Panc1 (cell line): ENCODE data around the gene ZYX. TPM values are rescaled to one million over a fixed set of nuclear protein-coding genes. Genes with fewer than 3 reads are reported as not detected.
A peak's percentile ranks its signal among the peaks of the same experiment; 100 is the strongest.

ENCODE experiments used
- ATAC-seq: fragments of 200-7000 bp; cut with Tn5 transposase; 2 replicates; pipeline ENCODE4 v1.9.1; 2020; ENCODE audit warnings: mild to moderate bottlenecking, moderate library complexity
- BruUV-seq: library from RNA; stranded (reverse); fragments of 400-500 nt; replicated peaks from 2 replicates; lab custom pipeline; 2021; lab: Mats Ljungman, UMichigan
- CTCF ChIA-PET: fragments of 300-600 bp; sonication (Branson Sonifier 250); formaldehyde crosslinking; loops from one replicate; lab custom pipeline; 2022; ENCODE audit warnings: antibody characterized with exemption; lab: Charles Lee
- POLR2A ChIA-PET: fragments of 300-600 bp; sonication (Branson Sonifier 250); formaldehyde crosslinking; loops from one replicate; lab custom pipeline; 2022; ENCODE audit warnings: antibody characterized with exemption; lab: Charles Lee
- DNase-seq: peaks from one replicate; pipeline ENCODE4 v3.0.0-alpha.2; 2010; ENCODE audit warnings: low read depth, low spot score
- H3K27ac ChIP-seq: 2 replicates; pipeline ENCODE4 v1.5.1; 2011; ENCODE audit warnings: mild to moderate bottlenecking, low read length, inconsistent platforms
- H3K27me3 ChIP-seq: fragments of 200-500 bp; sonication (Bioruptor generic); 2 replicates; pipeline ENCODE4 v1.6.0; 2014; ENCODE audit warnings: low read length, inconsistent platforms; ENCODE audit not compliant: control insufficient read depth, insufficient read depth
- H3K36me3 ChIP-seq: fragments of 200-500 bp; sonication (Bioruptor generic); 2 replicates; pipeline ENCODE4 v1.5.1; 2014; ENCODE audit warnings: inconsistent platforms, mild to moderate bottlenecking, low read length, moderate library complexity; ENCODE audit not compliant: control insufficient read depth, insufficient read depth
- H3K4me1 ChIP-seq: 2 replicates; pipeline ENCODE4 v1.5.1; 2011; ENCODE audit warnings: inconsistent platforms, mild to moderate bottlenecking, low read length, moderate library complexity; ENCODE audit not compliant: control insufficient read depth, insufficient read depth
- H3K4me3 ChIP-seq, 2 experiments: 2 replicates each; pipeline ENCODE4 v1.5.1; 2011 to 2012; ENCODE audit warnings: low read depth in 2 of 2, low read length in 2 of 2, mild to moderate bottlenecking in 2 of 2, inconsistent platforms in 1 of 2, moderate library complexity in 1 of 2
- H3K9me3 ChIP-seq: fragments of 200-500 bp; sonication (Bioruptor generic); 2 replicates; pipeline ENCODE4 v1.5.1; 2014; ENCODE audit warnings: low read depth, mild to moderate bottlenecking, inconsistent platforms, low read length, moderate library complexity; ENCODE audit not compliant: control insufficient read depth, insufficient read depth
- CTCF ChIP-seq: fragments of 450-650 bp; IDR thresholded peaks from 2 replicates; pipeline ENCODE4 v1.5.1; 2017; ENCODE audit warnings: mild to moderate bottlenecking
- POLR2AphosphoS5 ChIP-seq: IDR thresholded peaks from 2 replicates; pipeline ENCODE4 v1.6.1; 2012; ENCODE audit warnings: mild to moderate bottlenecking, low read depth, low read length, moderate library complexity
- SIN3A ChIP-seq: IDR thresholded peaks from 2 replicates; pipeline ENCODE4 v1.6.1; 2012; ENCODE audit warnings: low read depth, mild to moderate bottlenecking, low read length, moderate library complexity, borderline replicate concordance; ENCODE audit not compliant: insufficient read depth
- TCF7L2 ChIP-seq: IDR thresholded peaks from 2 replicates; pipeline ENCODE4 v1.6.1; 2011; ENCODE audit warnings: mild to moderate bottlenecking, low read depth, low read length, inconsistent platforms
- in situ Hi-C: cut with HindIII; loops from 2 replicates; pipeline ENCODE4 v1.10.0; 2016; ENCODE audit warnings: low sequenced_read_pairs, low pct_unique_long_range_greater_than_20kb
- intact Hi-C: fragments of 100-400 bp; cut with micrococcal nuclease; formaldehyde crosslinking; loops from one replicate; pipeline ENCODE4 v1.10.0; 2022; ENCODE audit not compliant: unreplicated experiment
- total RNA-seq: library from RNA; stranded (reverse); gene quantifications from one replicate; pipeline ENCODE4 v1.2.1, GENCODE V29; 2021; ENCODE audit not compliant: unreplicated experiment
- TF ChIP-seq, protein P1 (sequence below), 2 experiments: IDR thresholded peaks; 2 replicates each; pipeline ENCODE4 v1.6.1; 2011 to 2012; ENCODE audit warnings: low read depth in 2 of 2, control low read depth in 1 of 2, low read length in 1 of 2, mild to moderate bottlenecking in 1 of 2, moderate library complexity in 1 of 2; ENCODE audit not compliant: insufficient read depth in 1 of 2

ZYX gene
- total RNA-seq, 1 experiment from 2014 or later = 169 TPM

DNA sequence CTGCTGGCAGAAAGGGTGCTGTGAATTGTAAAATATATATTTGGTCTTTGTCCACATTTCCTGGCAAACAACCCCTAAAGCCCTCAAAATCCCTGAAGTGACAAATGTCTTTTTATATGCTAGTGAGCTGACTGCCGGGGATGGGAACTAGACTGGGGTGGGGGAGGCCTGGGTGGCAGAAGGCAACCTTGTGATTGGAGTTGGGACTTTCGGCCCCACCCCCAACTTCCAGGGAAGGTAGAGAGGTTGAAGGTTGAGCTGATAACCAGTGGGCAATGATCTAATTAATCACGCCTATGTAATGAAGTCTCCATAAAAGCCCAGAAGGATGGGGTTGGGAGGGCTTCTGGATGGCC lies 24.8 kb downstream of the ZYX start:
- ATAC-seq = no peak
- DNase-seq = no peak
- BruUV-seq = no TSS peak
- Histone ChIP-seq H3K36me3 (peaks cover 4% of the 10 kb centered on the region; the same call in 1 of the 2 replicates), H3K27me3 (peaks cover 15% of the 10 kb centered on the region), H3K4me1 (peaks cover 3% of the 10 kb centered on the region; the same call in 1 of the 2 replicates), H3K9me3 (no peaks in the 10 kb centered on the region), H3K4me3 (no peak overlapping the region), H3K27ac (no peak overlapping the region)
- intact Hi-C loops = no loop called here
- CTCF ChIA-PET = no interaction called here
- in situ Hi-C loops = no loop called here
- TF ChIP-seq CTCF (no peak), TCF7L2 (no peak), POLR2AphosphoS5 (no peak), SIN3A (no peak)
- TF ChIP-seq, protein P1, sequence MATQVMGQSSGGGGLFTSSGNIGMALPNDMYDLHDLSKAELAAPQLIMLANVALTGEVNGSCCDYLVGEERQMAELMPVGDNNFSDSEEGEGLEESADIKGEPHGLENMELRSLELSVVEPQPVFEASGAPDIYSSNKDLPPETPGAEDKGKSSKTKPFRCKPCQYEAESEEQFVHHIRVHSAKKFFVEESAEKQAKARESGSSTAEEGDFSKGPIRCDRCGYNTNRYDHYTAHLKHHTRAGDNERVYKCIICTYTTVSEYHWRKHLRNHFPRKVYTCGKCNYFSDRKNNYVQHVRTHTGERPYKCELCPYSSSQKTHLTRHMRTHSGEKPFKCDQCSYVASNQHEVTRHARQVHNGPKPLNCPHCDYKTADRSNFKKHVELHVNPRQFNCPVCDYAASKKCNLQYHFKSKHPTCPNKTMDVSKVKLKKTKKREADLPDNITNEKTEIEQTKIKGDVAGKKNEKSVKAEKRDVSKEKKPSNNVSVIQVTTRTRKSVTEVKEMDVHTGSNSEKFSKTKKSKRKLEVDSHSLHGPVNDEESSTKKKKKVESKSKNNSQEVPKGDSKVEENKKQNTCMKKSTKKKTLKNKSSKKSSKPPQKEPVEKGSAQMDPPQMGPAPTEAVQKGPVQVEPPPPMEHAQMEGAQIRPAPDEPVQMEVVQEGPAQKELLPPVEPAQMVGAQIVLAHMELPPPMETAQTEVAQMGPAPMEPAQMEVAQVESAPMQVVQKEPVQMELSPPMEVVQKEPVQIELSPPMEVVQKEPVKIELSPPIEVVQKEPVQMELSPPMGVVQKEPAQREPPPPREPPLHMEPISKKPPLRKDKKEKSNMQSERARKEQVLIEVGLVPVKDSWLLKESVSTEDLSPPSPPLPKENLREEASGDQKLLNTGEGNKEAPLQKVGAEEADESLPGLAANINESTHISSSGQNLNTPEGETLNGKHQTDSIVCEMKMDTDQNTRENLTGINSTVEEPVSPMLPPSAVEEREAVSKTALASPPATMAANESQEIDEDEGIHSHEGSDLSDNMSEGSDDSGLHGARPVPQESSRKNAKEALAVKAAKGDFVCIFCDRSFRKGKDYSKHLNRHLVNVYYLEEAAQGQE (IDR thresholded peaks at IDR 0.05; ENCODE audit: insufficient read depth in 1 of 2, low read depth in 2 of 2, low read length in 1 of 2) = no peak
- POLR2A ChIA-PET = no interaction called here

DNA sequence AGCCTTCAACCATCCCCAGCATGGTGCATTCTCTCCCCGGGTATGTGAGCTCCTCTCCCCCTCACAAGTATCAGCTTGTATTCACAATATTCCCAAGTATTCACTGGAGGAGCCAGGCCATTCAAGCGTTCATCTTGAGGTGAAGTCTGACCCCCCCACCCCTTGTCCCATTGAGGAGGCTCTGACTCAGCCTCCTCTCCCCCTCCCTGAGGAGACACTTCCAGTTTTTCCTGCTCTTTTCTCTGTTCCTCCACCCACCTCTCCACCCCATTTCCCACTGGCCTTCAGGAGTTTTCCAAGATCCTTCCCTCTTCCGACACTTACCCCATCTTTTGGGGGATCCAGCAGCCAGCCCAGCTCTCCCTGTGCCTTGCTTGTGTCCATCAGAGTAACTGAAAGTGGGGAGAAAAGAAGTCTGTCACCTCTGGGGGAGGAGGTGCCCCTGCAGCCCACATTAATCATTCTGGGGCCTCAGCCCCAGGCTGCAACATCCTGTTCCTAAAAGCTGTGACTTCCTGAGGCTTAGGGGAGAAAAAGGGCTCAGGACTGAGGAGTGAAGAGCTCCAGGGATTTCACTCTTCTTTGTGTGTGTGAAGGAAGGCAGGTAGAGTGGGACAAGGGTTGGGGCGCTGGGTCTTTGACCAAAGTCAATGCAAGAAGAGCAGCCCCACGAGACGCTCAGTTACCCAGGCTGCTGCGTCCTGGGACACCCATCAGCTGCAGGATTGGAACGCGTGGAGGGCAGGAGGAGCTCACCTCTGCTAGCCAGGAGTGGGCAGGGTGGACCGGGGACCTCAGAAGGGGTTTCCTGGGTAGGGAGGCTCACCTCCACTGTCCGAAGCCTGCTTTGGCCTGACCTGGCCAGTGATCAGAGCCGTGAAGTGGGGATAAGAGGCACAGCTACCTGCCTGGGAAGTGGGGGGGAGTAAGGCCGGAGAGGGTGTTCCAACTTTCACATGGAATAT lies 26.4 kb downstream of the ZYX start:
- DNase-seq (no peak), ATAC-seq (peak; percentile 39; the same call in 1 of the 2 replicates)
- TF ChIP-seq POLR2AphosphoS5 = no peak
- TF ChIP-seq TCF7L2 = no peak
- TF ChIP-seq, protein P1 (IDR thresholded peaks at IDR 0.05; ENCODE audit: insufficient read depth in 1 of 2, low read depth in 2 of 2, low read length in 1 of 2) = no peak
- TF ChIP-seq SIN3A = no peak
- no peak for TF ChIP-seq CTCF
- Histone ChIP-seq H3K4me3 (no peak overlapping the region), H3K36me3 (peaks cover 4% of the 10 kb centered on the region; the same call in 1 of the 2 replicates), H3K9me3 (no peaks in the 10 kb centered on the region), H3K4me1 (peaks cover 3% of the 10 kb centered on the region; the same call in 1 of the 2 replicates), H3K27me3 (peaks cover 15% of the 10 kb centered on the region), H3K27ac (no peak overlapping the region)
- BruUV-seq = no TSS peak
- in situ Hi-C loops (no loop called here), intact Hi-C loops (no loop called here)
- ChIA-PET CTCF (interaction anchor here (0.8 kb wide), 1 partner anchor 27 kb away, joined by 3 read pairs; no protein-coding TSS in a partner anchor), POLR2A (no interaction called here)
